Endometrium (tissue), 2 donors: ENCODE data around the gene LAMA5.

Experiments used
- FAIRE-seq: peaks from 2 replicates; lab custom pipeline; 2012; peaks lifted over from hg19 to GRCh38; lab: Jason Lieb, UNC
- donor health status: control.
- donor health status: control.

The LAMA5 gene, protein sequence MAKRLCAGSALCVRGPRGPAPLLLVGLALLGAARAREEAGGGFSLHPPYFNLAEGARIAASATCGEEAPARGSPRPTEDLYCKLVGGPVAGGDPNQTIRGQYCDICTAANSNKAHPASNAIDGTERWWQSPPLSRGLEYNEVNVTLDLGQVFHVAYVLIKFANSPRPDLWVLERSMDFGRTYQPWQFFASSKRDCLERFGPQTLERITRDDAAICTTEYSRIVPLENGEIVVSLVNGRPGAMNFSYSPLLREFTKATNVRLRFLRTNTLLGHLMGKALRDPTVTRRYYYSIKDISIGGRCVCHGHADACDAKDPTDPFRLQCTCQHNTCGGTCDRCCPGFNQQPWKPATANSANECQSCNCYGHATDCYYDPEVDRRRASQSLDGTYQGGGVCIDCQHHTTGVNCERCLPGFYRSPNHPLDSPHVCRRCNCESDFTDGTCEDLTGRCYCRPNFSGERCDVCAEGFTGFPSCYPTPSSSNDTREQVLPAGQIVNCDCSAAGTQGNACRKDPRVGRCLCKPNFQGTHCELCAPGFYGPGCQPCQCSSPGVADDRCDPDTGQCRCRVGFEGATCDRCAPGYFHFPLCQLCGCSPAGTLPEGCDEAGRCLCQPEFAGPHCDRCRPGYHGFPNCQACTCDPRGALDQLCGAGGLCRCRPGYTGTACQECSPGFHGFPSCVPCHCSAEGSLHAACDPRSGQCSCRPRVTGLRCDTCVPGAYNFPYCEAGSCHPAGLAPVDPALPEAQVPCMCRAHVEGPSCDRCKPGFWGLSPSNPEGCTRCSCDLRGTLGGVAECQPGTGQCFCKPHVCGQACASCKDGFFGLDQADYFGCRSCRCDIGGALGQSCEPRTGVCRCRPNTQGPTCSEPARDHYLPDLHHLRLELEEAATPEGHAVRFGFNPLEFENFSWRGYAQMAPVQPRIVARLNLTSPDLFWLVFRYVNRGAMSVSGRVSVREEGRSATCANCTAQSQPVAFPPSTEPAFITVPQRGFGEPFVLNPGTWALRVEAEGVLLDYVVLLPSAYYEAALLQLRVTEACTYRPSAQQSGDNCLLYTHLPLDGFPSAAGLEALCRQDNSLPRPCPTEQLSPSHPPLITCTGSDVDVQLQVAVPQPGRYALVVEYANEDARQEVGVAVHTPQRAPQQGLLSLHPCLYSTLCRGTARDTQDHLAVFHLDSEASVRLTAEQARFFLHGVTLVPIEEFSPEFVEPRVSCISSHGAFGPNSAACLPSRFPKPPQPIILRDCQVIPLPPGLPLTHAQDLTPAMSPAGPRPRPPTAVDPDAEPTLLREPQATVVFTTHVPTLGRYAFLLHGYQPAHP (N-terminal part only)

DNA sequence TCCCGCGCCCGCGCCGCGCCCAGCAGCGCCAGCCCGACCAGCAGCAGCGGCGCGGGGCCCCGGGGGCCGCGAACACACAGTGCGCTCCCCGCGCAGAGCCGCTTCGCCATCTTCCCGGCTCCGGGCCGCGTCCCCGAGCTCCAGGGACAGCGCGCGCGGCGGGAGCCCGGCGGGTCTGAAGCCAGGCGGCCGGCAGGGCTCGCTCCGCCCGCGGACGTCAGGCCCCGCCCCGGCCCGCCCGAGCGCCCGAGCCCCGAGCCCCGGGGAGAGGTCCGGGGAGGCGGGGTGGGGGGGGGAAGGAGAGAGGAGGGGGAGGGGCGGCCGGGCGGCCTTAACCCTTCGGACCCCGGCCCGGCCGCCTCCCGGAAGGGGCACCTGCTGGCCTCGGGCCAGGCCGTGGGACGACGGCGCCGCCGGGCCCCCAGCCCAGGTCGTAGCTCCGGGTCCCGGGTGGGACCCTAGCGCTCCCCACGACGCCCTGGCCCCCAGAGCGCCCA is at the start of gene LAMA5:
LAMA5 (minus strand) TSS at position 177 of the 497 bp plus-strand sequence; CDS start at position 110, 67 bp downstream.
- FAIRE-seq, result no peak

DNA sequence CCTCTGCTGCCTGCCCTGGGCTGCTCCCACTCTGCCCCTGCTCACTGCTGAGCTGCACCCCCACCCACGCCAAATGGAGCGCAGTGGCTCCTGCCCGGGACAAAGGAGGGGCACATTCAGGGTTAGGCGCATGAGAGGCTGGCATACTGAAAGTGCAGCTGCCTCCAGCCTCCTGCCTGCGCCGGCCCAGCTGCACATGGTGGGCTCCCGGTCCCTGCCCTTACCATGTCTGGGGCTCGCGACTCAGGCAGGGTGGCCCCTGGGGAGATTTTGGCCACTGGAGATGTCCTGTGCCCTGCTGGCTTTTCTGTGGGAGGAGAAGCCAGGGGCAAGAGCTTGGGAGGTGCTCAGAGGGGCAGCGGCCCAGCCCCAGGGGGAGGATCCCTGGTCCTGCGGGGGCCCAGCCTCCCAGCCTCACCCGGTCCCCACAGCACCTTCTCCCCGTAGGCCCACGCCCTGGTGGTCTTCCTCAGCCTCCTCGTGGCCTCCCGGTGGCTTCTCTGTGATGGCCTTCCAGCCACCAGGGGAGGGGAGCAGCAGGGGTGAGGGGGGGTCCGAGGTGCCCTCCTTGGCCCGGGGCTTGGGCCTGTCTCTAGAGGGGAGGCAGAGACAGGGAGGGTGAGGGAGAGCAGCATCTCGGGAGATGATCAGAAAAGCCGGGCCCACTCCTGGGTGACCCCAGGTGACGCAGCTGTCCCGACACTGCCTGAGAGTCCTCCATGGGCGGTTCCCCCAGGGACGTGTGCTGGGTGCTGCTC is 48.4 kb upstream of the LAMA5 start:
- no peak for FAIRE-seq

DNA sequence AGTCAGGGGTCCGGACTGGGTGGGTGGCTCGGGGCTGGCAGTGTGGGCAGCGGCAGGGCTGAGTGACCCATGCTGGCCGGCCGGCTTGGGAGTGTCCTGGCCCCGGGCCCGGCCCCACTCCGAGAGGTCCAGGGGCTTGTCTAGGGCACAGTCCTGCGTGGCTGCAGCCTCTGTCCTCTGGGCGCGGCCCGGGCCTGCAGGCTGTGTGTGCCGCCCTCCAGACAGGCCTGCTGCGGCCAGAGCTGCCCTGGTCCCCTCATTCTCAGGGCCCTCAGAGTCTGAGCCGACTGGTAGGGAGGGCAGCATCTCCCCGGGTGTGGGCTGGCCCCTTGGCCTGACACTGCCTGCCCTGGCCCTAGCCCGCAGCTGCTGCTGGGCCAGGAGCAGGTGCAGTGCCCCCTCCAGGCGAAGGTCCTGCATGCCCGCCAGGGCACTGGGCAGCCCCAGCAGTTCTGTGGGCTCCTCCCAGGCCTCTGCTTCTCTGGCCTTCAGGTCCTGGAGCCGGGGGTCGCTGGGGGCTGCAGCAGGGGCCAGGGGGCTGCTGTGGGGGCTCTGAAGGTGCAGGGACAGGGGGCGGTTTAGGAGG is 46.9 kb upstream of the LAMA5 start:
- no peak for FAIRE-seq

DNA sequence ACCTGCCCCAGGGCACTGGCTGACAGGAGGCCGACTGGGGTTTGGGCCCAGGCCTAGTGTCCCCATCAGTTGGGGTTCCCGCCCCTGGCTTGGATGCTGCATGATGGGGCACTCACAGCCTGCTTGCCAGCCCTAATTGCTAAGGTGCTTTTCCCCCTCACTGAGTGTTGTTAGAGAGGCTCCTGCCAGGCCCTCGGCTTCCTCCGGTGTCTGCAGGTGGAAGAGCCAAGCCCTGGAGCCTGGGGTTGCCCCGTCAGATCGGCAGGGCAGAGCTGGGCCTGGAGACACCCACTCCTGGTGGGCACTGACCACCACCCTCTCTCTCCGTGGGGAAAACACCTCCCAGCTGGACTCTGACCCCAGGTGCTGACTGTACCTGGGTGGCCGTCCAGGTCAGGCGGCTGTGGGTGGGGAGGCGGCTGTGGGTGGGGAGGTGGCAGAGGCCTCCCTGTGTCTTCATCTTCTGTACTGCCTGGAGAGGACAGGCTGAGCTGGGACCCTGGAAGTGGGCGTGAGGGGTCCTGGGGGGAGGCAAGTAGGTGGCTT is 46.0 kb upstream of the LAMA5 start:
- no peak for FAIRE-seq

DNA sequence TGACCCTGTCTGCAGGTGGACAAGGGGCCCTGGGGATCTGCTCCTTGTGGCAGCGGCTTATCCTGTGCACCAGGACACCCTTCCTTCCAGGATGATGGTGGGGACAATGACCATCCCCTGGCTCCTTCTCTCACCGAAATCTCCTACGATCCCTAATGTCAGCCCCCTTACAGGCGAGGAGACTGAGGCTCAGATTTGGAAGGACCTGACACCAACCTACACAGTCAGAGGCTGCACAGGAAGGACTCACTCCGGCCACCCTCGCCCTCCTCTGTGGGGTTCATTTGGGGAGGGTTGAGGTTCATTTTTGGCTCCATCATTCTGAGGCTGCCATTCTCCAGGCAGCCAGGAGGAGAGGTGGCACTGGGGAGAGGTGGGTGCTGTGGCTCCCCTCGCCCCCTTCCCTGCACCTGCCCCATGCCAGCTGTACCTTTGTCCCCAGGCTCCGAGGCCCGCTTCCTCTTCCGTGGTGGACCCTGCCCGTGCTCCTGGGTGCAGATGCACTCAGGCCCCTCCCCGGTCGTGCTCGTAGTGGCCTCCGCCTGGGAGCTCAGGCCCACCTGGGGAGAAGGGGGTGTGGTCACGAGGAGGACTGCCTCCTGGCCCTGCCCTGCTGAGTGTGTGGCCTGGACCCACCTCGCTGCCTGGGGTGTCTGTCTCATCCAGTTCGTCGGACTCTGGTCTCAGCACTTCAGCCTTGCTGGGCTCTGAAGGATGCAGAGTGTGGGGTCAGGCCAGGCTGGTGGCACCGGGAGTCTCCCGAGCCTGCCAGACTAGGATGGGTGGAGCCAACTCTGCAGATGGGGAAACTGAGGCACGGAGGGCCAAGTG is 45.3 kb upstream of the LAMA5 start:
- FAIRE-seq, result no peak

DNA sequence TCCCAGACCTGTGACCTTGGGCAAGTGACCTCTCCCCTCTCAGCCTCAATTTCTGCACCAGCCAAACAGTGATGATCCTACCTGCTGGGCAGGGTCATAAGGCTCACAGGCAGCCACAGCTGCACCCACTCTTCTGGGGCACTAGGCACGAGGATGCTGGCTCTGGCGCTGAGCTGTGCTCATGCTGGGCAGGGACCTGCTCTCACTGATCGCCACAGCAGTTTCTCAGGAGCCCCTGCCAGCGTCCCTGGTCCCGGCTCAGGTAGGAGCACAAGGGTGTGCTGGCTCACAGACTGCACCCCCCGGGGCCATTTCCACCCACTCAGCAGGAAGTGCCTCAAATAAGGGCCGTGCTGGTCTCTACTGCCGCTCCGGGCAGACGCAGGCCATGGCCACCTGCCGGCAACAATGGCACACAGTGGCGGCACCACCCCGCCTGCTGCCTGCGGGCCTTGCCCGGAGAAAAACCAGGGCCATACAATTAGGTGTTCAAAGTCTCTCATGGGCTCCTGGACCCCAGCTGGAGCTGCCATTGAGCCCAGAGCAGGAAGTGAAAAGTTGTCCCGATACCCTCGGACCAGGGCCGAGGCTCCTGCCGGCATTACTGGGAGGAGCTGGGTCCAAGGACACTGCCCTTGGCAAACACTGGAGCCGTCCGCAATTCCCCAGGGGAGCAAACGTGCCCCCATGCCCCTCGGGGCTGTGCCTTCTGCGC is 44.5 kb upstream of the LAMA5 start:
- FAIRE-seq, result no peak

DNA sequence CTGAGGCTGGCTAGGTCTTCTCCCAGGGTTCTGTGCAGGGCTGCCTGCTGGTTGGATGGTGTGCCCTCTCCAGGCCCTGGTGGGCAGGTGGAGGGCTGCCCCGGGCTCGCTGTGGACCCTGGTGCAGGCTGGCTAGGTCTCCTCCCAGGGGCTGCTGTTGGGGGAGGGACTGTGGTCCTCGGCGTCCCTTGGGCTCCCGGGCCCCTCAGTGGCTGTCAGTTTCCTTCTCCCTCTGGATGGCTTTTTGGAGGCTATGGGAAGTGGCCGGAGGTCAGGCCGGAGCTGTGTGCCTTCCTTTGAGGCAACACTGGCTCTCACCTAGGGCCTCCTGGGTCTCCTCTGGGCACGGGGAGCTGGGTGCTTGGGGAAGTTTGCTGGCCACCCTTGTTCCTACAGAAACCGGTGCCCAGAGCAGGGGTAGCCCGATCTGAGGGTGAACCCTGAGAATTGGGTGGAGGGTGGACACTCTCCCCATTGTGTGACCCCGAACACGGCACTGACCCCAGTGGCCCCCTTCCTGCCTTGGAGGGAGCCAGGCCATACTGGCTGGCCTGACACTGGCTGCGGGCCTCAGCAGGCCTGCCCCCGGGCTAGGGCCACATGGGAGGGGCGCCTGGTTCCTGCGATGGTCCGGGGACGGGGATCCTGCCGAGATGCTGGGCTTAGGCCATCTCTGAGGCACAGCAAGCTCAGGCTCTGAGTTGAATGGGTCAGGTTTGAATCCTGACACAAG is 43.8 kb upstream of the LAMA5 start:
- no peak for FAIRE-seq

DNA sequence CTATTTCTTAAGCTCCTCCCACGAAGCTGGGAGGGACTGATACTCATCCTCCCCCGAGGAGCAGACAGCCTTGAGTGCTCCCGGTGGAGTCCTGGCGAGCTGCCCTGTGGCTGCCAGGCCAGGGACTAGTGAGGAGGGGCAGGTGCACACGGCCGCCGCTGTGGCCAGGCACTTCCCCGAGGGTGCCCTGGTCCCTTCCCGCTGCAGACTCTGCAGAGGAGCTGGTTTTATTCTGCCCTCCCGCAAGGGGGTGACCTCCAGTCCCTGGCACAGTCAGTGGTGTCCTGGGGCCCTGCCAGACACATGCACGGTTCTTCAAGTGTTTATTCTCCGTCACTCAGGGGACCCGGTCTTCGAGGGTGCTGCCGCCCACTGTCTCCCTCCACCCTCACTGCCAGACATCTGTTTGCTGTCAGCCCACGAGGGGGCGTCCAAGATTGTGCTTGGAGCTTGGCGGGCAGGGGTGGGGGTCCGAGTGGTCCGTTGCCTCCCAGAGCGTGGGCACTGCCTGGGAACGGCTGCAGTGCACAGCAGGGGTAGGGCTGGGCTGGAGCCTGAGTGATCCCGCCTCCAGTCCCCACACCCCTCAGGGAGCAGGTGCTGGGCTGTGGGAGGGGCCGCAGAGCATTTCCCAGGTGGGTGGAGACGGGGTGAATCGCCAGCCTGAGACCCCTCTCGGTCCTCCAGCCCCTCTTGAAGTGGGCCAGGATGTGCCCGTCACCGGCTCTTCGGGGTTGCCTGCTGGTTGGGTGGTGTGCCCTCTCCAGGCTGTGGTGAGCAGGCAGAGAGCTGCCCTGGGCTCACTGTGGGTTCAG is 43.0 kb upstream of the LAMA5 start:
- FAIRE-seq, result no peak

DNA sequence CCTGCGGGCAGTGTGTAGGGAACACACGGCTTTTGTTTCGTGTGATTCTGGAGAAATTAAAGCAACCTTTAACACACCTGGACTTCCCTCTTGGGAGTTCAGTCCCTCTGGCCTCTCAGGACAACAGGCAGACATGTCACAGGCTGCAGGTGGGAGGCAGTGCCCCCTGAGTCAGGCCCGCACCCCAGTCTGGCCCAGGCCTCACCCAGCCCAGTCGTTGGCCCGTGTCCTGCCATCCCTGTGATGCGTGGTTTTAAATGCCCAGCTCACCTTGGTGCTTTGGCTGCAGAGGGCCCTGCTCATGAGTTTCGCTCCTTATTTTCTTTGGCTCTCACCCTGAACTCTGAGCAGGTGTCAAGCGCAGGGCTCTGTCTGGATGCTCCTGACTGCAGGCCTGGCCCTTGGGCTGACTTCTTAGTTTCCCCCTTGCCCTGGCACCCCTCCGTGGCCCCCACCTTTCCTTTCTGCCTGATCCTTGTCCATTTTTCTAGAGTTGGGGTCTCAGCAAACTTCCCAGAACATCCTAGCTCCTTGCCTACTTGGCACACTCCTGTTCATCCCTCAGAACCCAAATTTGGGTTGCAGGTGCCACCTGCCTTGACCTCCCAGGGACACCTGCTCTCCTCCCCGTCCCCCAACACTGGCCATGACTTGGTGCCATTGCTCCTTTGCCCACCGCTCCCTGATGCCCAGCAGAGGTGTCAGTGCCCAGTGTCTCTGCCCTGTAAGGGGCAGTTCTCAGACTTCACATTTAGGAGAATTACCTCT is 42.2 kb upstream of the LAMA5 start:
- no peak for FAIRE-seq

DNA sequence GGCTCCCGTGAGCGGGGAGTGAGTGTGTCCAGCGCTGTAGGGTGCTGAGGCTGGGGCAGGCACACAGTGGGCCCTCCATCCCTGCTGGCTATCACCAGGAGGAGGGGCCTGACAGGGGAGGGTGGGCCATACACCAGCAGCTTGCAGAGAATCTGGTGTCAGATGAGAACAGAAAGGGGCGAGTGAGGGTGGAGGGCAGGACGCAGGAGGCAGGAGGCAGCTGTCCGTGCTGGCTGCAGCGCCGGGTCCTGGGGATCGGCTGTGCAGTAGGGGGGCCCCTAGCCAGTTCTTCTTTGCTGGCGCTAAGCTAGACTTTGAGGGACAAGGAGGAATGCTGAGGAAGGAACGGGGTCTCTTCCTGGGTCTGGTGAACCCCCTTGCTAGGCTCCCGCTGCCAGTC is 41.5 kb upstream of the LAMA5 start:
- FAIRE-seq, result no peak

DNA sequence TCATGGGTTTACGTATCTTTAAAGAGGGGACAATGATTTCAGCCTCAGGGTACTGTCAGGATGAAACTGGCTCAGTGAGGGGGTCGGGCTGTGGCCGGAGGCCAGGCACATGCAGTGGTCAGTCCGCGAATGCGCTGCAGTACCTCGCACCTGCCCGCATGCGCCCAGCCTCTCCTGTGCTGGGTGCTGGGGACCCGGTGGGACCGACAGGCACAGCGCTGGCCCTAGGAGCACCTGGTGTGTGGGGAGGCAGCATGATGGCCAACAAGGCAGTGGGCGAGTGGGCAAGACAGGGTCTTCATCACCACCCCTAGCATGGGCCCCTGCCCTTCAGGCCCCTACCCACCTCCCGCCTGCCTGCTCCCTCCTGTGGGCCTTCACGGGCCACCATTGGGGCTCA is 40.9 kb upstream of the LAMA5 start:
- FAIRE-seq, result no peak

DNA sequence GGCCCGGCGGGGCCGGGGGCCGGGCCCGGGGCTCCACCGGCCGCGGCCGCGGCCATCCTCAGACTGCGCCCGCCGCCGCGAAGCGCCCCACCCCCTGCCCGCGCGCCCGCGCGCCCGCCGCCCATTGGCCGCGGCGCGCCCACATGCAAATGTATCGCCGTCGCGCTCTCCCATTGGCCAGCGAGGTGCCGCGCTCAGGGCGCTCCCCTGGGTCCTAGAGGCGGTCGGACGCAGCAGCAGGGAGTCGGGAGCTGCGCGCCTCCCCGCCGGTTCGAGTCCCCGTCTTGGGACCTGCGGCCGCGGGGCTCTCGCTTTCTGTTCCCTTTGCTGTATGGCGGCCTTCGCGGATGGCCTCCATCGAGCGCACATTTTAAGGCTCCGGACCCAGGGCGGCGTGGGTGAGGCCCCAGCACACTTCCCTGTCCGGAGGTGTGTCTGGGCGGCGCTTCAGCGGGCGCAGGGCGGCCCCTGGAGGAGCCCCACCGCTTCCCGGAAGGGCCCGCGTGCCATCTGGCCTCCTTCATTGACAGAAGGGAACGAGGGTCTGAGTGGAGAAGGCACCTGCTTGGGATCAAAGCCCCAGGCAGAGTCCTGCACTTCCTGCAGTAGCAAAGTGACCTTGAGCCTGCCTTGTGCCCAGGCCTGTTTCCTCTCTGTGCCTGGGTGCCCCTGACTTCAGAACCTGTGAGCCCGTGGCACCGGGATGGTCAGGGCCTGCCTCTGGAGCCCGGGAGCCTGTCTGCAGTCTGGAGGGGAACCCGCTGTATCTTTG is 40.3 kb upstream of the LAMA5 start, which contains the start of gene CABLES2:
CABLES2 (minus strand) TSS at position 65 of the 772 bp plus-strand sequence; CDS start at position 56, 9 bp downstream.
- no peak for FAIRE-seq

DNA sequence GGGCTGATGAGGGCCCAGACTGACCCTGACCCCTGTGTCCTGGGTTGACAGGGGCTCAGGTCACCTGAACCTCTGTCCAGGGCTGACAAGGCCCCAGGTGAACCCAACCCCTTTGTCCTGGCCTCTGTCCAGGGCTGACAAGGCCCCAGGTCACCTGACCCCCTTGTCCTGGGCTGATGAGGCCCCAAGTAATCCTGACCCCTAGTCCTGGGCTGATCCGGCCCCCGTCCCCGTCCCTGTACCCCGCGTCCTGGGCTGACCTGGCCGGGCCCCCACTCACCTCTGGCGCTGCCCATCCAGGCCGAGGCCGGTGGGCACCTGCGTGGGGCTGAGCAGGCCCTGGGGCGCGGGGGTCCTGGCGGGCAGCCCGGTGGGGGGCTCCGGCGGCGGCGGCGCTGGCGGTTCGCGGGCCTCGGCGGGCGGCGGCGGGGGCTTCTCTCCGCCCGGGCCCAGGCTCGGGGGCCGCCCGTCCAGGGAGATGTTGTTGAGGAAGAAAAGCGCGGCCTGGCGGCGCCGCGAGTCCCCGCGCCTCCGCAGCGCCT is 39.6 kb upstream of the LAMA5 start:
- no peak for FAIRE-seq

DNA sequence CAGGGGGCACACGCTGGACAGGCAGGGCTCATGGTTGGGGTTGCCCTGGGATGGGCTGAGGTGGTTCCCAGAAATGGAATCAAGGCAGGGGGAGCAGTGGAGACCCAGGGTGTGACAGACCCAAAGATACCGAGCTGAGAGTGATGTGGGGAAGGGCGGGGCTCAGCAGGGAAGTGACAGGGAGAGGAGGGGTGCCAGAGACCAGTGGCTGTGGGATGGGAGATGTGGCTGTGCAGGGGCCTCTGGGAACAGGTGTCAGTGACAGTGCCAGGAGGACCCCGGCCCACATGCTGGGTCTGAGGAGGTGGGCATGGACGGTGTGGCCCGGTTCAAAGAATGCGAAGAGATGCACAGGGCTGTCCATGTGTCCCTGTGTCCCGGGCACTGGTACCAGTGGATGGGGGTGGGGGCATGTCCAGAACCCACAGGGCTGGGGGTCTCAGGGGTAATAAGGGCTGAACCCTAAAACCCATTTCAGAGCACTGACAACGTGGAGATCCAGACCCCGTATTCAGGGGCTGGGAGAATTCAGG is 38.9 kb upstream of the LAMA5 start:
- no peak for FAIRE-seq
